NCI-H510A (cell line): ENCODE data around the gene PATJ.
"Not testable (repeated sequence)": the region's sequence is repeated elsewhere in the genome, so short reads cannot be mapped to it uniquely, and the experiment has no call there.

Source experiments
- DNase-seq: peaks from one replicate; lab custom pipeline; 2025; lab: John Stamatoyannopoulos, UW

PATJ gene

GRCh38 chr1:61828805-61829204 is 86.5 kb downstream of the PATJ start:
- no peak for DNase-seq

DNA sequence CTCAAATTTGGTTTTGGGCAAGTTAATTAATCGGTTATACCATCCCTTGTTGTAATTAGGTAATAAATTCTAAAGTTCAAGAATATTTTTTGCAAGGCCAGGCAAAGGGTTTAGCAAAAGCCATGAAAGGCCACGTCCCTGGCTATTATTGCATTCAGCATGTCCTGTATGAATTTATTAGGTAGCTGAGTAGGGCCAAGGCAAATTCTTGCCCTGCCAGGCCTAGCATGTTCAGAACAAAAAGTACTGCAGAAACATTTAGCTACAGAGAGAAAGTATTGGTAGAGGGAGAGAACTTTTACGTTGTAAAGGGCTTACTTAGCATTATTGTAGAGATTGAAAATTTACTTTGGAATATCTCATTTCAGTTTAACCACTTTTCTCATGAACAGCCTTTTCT is 94.4 kb downstream of the PATJ start:
- no peak for DNase-seq

DNA sequence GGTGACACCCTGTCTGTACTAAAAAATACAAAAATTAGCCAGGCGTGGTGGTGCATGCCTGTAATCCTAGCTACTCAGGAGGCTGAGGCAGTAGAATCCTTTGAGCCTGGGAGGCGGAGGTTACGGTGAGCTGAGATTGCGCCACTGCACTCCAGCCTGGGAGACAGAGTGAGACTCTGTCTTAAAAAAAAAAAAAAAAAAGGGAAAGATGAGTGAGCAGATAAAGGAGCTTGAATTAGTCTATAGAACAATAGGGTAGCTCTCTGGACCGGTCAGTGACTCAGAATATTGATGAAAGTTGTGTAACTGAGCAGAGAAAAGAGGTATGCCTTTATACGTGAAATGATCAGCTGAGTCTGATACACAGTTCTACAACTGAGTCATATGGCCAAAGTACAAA is 95.3 kb downstream of the PATJ start:
- not testable (repeated sequence) for DNase-seq

DNA sequence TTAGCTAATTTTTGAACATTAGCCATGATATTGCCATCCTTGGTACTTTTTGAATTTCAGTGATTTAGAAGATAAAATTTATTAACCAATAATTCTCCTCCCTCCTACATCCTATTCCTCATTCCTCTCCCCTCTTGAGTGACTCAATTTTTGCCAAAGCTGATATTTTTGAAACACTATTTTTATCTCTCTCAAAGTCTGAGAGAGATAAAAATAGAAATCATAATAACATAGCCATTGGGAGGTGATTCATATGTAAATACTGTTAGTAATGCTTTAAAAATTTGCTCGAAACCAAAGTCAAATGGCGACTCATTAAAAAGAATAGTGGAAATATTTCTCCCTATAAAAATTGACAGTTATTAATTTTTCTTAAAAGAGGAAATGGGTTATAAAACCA is 97.4 kb downstream of the PATJ start:
- DNase-seq = no peak

DNA sequence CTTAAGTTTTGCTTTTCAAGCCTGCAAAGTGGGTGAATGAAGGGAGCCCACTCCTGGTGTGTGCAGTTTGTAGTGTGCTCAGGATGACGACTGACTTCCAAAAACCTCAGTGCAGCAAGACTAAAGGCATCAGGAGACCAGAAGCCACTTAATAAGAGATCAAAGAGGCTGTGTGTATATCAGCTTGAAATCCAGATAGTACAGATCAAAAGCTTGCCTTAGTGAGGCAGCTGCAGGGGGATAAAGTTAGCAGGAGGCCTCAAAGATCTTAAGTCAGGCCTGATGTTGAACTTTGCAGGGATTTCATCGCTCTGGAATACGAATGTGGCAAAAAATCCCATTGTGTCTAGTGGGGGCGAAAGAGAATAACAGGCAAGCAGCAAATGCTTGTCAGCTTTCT is 99.8 kb downstream of the PATJ start:
- no peak for DNase-seq

- DNase-seq = no peak
Measured at GRCh38 chr1:61842863-61843514, 100.7 kb downstream of the PATJ start.

GRCh38 chr1:61844006-61844405 is 101.7 kb downstream of the PATJ start:
- no peak for DNase-seq

- not testable (repeated sequence) for DNase-seq
Measured at GRCh38 chr1:61844664-61845063, 102.4 kb downstream of the PATJ start.

DNA sequence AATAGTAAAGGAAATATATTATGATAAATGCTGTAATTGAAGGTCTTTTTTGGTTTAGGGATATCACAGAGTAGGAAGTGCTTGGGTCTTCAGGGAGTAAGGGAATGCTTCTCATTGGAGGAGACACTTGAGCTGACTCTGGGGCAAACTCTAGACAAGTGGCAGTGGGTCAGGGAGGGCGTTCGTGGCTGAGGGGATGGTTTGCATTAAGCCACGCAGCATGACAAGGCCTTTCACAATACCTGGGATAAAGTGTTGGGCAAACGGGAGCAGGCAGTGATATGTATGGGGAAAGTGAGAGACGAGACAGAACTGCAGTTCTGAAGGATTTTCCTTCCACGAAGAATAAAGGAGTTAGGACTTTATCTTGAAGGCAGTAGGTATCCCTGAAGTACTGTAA is 109.0 kb downstream of the PATJ start:
- DNase-seq = no peak

GRCh38 chr1:61851849-61852669 is 109.8 kb downstream of the PATJ start:
- peak; percentile 10 for DNase-seq

DNA sequence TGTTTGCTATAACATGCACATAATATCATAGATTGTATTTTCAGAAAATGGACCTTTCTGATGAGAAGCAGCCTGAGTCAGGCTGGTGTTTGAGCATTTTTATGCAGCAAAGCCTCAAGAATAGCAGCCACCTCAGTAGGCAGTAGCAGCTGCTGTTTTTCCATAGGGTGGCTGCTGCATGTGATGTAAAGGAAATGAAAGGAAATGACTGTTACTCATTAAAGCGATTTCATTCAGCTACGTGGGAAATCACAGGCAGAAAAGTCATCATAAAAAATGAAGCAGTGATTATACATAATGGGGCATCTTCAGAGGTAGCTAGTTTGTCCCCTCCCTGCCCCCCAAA is 110.4 kb downstream of the PATJ start:
- DNase-seq = no peak

- DNase-seq = no peak
Measured at GRCh38 chr1:61853583-61853982, 111.3 kb downstream of the PATJ start.

DNA sequence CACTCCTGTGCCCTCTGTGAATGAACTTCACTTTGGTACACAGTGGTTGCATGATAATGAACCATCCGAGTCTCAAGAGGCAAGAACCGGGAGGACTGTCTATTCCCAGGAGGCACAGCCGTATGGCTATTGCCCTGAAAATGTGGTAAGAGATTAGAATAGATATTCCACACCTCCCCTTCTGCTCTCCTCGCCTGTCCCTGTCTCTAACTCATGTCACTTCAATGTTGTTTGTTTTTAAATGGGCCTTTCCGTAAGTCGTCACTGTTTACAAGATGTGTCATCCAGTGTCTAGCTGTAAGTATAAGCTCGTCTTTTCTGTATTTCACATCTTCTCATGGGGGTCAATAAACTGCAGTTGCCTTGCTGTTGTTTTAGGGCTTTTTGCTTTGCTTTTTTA is 122.2 kb downstream of the PATJ start:
- DNase-seq = no peak

- no peak for DNase-seq
Measured at GRCh38 chr1:61865646-61866220, 123.5 kb downstream of the PATJ start.

- DNase-seq = no peak
Measured at GRCh38 chr1:61869691-61870109, 127.4 kb downstream of the PATJ start.

GRCh38 chr1:61872206-61872605 is 129.9 kb downstream of the PATJ start:
- DNase-seq = no peak

DNA sequence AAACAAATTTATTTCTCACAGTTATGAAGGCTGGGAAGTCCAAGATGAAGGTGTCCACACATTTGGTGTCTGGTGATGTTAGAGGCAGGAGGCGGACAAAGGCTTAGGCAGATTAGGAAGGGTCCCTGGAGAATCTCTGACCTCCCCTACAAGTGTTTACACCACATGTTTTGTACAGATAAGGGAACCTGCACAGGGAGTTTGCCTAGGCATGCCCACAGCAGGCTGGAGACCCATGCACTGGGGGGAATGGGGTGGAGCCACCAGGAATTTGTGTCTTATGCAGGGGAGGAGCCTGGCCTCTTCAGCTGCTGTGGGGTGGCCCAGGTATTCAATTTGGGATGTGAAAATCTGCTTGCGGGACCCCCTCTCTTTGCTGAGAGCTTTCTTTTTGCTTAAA is 131.3 kb downstream of the PATJ start:
- DNase-seq = no peak

DNA sequence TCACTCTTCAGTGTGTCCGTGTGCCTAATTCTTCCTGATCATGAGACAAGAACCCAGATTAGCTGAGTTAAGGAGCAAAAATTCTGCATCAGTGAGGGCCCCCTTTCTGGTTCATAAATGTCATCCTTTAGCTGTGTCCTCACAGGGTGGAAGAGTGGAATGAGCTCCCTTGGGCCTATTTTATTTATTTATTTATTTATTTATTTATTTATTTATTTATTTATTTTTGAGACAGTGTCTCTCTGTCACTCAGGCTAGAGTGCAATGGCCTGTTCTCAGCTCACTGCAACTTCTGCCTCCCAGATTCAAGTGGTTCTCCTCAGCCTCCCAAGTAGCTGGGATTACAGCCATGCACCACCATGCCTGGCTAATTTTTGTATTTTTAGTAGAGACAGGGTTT is 131.7 kb downstream of the PATJ start:
- DNase-seq = no peak

DNA sequence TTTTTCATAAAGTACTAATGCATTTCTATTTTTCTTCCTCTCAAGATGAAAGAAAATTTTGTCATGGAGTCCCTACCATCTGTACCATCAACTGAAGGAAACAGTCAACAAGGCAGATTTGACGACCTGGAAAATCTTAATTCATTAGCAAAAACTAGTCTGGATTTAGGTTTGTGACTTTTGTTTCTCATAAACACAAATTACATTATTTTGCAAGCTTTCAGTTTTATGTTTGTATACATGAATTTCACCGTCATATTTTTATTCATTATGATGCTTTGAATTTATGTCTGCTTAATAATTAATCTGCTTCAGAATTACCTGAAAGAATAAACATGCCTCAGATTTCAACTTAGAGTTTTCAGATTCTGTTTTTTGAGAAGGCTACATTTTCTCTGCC is 132.9 kb downstream of the PATJ start:
- DNase-seq = no peak

DNA sequence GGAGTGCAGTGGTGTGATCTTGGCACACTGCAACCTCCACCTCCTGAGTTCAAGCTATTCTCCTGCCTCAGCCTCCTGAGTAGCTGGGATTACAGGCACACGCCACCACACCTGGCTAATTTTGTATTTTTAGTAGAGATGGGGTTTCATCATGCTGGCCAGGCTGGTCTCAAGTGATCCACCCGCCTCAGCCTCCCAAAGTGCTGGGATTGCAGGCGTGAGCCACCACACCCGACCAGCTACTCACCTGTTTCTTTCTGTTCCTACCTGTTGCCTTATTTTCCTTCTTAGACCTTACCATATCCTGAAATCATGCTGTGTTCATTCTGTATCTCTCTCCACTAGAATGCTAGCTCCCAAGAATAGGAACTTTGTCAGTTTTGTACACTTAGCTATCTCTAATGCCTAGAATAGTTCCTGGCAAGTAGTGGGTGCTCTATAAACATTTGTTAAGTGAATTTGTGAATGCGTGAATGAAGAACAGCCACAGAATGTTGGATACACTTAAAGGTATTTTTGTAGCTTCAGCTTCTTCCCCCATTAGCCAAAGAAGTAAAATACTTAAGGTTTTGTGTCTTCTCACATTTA is 137.7 kb downstream of the PATJ start:
- DNase-seq = not testable (repeated sequence)

GRCh38 chr1:61887076-61887867 is 145.0 kb downstream of the PATJ start:
- DNase-seq = peak; percentile 76

- DNase-seq = no peak
Measured at GRCh38 chr1:61887931-61888564, 145.8 kb downstream of the PATJ start.
